ENCODE data around the gene NUP210L. TPM values are rescaled to one million over a fixed set of nuclear protein-coding genes. Genes with fewer than 3 reads are reported as not detected.
A peak's percentile ranks its signal among the peaks of the same experiment; 100 is the strongest.

NUP210L gene
- total and polyA plus RNA-seq, 2 donors (not counting 3 experiments of a cell fraction or from before 2014, with no cell fraction given): 0.01 to 0.07 TPM

DNA sequence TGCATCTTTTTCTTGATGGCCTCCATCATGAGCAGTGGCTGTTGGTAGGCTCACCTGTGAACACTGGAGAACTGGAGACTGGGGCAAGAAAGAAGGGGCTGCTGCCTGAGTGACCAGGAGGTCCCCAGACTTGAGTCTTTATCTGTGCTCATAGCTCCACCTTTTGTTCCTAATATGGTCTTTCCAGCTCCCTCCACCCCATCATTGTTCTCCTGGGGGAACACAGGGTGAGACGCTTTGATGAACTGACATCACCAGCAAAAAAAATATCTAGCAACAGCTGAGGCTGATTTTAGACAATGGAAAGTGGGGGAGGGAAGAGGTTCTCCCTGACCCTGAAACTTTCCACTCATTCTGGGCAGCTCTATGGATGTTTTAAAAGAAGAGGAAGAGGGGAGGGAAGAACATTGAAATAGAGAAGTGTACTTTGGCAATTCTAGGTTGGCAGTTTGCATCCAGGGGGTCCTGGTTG is 37.2 kb upstream of the NUP210L start, which contains the start of gene TPM3:
Gene TPM3, minus strand, starts transcription at position 111 of the 472 bp plus-strand sequence. Its CDS starts 82 bp downstream, at position 29.
- CTCF ChIA-PET: interaction anchor here (1.3 kb wide), 1 partner anchor 143 kb away, joined by 6 read pairs; no protein-coding TSS in a partner anchor
- Histone ChIP-seq H2AFZ (ENCODE audit: low read depth, low read length) (peak within 1 kb of the TSS; percentile 11), H3K9ac (replicated peaks; ENCODE audit: extremely low read depth, insufficient read depth, low read length) (no peak within 1 kb of the TSS), H4K20me1 (replicated peaks; ENCODE audit: control insufficient read depth, extremely low read depth, insufficient read depth, low read length) (no peaks in the 10 kb centered on the region), H3K4me3 (replicated peaks in 1 of 3; ENCODE audit: insufficient read depth in 1 of 3, low read depth in 1 of 3, low read length in 3 of 3) (no peak within 1 kb of the TSS), H3K36me3 (ENCODE audit: control insufficient read depth in 2 of 2, extremely low read depth in 1 of 2, insufficient read depth in 2 of 2, low read length in 2 of 2) (no peaks in the 10 kb centered on the region), H3K27ac (ENCODE audit: insufficient read depth, low read depth, low read length) (peak within 1 kb of the TSS; percentile 5), H3K27me3 (ENCODE audit: control insufficient read depth in 2 of 2, insufficient read depth in 2 of 2, low read length in 2 of 2) (peaks cover 13 to 14% of the 10 kb centered on the region in 2 experiments), H3K9me3 (replicated peaks; ENCODE audit: control insufficient read depth, insufficient read depth, low read length) (no peaks in the 10 kb centered on the region), H3K79me2 (ENCODE audit: control insufficient read depth, insufficient read depth, low read length) (no peaks in the 10 kb centered on the region), H3K4me1 (ENCODE audit: control insufficient read depth, extremely low read depth, insufficient read depth, low read length) (peaks cover 23% of the 10 kb centered on the region), H3K4me2 (ENCODE audit: insufficient read depth, low read length) (peak within 1 kb of the TSS; percentile 38), H3K9me1 (replicated peaks; ENCODE audit: control insufficient read depth, extremely low read depth, insufficient read depth, low read length) (no peaks in the 10 kb centered on the region)
- POLR2A ChIA-PET: interaction anchor here (1.8 kb wide), 1 partner anchor 10 kb away, joined by 5 read pairs; no protein-coding TSS in a partner anchor
- dilution Hi-C loops (cut with MboI; ENCODE audit: extremely low pct_ligation_motif_present, low sequenced_read_pairs) (no loop called here), intact Hi-C loops (cut with micrococcal nuclease) (loop anchor here (10.0 kb wide), 1 partner anchor 283 kb away; no protein-coding TSS in a partner anchor)
- FAIRE-seq (peak; percentile 53), DNase-seq (ENCODE audit: low read depth, low spot score) (peak; percentile 81)
- no peak for TF ChIP-seq EZH2 (IDR thresholded peaks at IDR 0.05; ENCODE audit: borderline replicate concordance, low read depth, low read length, severe bottlenecking)
- no peak for TF ChIP-seq GATA2 (IDR thresholded peaks at IDR 0.05; ENCODE audit: insufficient read depth, insufficient read length, low read depth, low read length)
- TF ChIP-seq JUN (IDR thresholded peaks at IDR 0.05; ENCODE audit: borderline replicate concordance, insufficient read depth, insufficient read length, low read depth): peak; percentile 23
- TF ChIP-seq FOS (IDR thresholded peaks at IDR 0.05; ENCODE audit: borderline replicate concordance, insufficient read depth, low read length): no peak
- TF ChIP-seq, protein P1, sequence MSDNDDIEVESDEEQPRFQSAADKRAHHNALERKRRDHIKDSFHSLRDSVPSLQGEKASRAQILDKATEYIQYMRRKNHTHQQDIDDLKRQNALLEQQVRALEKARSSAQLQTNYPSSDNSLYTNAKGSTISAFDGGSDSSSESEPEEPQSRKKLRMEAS (IDR thresholded peaks at IDR 0.05; ENCODE audit: insufficient read depth, insufficient read length): no peak
- no peak for TF ChIP-seq POLR2AphosphoS5 (IDR thresholded peaks at IDR 0.05; ENCODE audit: insufficient read depth, low read depth, low read length)
- TF ChIP-seq POLR2A (IDR thresholded peaks at IDR 0.05; ENCODE audit: low read depth, low read length): no peak
- TF ChIP-seq, protein P2, sequence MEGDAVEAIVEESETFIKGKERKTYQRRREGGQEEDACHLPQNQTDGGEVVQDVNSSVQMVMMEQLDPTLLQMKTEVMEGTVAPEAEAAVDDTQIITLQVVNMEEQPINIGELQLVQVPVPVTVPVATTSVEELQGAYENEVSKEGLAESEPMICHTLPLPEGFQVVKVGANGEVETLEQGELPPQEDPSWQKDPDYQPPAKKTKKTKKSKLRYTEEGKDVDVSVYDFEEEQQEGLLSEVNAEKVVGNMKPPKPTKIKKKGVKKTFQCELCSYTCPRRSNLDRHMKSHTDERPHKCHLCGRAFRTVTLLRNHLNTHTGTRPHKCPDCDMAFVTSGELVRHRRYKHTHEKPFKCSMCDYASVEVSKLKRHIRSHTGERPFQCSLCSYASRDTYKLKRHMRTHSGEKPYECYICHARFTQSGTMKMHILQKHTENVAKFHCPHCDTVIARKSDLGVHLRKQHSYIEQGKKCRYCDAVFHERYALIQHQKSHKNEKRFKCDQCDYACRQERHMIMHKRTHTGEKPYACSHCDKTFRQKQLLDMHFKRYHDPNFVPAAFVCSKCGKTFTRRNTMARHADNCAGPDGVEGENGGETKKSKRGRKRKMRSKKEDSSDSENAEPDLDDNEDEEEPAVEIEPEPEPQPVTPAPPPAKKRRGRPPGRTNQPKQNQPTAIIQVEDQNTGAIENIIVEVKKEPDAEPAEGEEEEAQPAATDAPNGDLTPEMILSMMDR (IDR thresholded peaks at IDR 0.05; ENCODE audit: extremely low read depth in 1 of 2, insufficient read depth in 1 of 2, low read depth in 1 of 2, low read length in 2 of 2): no peak
- no peak for TF ChIP-seq MYC (IDR thresholded peaks at IDR 0.05; ENCODE audit: low read depth, low read length)
- no TSS peak for BruUV-seq (replicated peaks)

Data from endothelial cell of umbilical vein (primary cell).